ENCODE measurements around the gene AARS1.
"Not testable (repeated sequence)": the region's sequence is repeated elsewhere in the genome, so short reads cannot be mapped to it uniquely, and the experiment has no call there.

Gene AARS1

DNA sequence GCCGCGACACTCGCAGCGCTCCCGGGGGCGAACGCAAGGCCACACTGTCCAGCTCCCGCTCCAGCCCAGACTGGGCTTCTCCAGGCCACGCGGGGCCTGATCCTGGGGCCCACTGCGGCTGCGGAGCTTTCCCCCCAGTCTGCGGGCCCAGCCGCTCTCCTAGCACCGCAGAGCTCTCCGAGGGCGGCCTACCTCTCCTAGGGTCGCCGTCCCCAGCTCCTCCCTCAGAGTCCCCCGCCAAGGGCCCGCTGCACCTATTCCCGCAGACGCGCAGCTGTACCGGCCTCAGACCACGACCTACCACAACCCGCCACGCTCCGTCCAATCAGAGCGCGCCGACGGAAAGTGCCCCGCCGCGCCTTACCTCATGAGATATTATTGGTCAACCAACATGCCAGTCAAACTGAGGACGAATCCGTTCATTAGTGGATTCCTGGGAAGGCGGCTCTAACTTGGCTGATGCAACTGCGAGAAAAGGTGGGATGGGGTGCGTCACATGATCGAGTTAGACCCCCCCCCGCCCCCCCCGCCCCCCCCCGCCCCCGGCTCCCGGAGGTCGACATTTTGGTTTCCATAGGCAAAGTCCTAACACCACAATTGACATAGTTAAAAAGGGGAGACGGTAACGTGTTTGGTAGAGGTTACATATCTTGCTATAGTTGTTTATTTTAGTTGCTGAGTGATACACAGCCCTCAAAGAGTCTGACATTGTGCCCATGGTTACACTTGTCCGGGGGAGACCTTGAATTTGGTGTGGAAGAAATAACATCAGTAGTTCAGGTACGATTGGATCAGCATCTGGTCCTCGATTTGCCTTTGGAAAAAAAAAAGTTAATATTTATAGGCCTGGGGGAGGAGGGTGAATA, at the start of gene AARS1:
AARS1 (minus strand) TSS at position 278 of the 866 bp plus-strand sequence. CDS start 6,743 bp downstream, outside the sequence.
- DNase-seq (ENCODE audit: low read depth in 2 of 2), result peak; percentile 100

GRCh38 chr16:70337814-70338213, 48.5 kb upstream of the AARS1 start:
- no peak for DNase-seq (ENCODE audit: low read depth in 2 of 2)

DNA sequence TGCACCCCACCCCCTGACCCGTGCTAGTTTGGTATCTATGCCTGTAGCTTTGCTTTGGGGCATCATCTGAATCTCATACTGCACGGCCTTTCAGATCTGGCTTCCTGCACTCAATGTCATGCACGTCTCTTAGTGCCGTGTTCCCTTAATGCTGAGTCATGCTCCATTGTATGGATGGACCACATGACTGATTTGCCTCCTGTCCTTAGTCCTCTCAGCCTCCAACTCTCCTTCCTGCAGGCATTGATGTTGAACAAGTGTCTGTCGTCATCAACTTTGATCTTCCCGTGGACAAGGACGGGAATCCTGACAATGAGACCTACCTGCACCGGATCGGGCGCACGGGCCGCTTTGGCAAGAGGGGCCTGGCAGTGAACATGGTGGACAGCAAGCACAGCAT, 43.4 kb upstream of the AARS1 start:
- DNase-seq (ENCODE audit: low read depth in 2 of 2), result not testable (repeated sequence)

- DNase-seq (ENCODE audit: low read depth in 2 of 2), result no peak
These were observed 42.5 kb upstream of the AARS1 start for GRCh38 chr16:70331588-70332358.

- DNase-seq (ENCODE audit: low read depth in 2 of 2), result no peak
These were observed 41.8 kb upstream of the AARS1 start for GRCh38 chr16:70331091-70331490.

- DNase-seq (ENCODE audit: low read depth in 2 of 2), result no peak
These were observed 35.9 kb upstream of the AARS1 start for GRCh38 chr16:70324998-70325747.

DNA sequence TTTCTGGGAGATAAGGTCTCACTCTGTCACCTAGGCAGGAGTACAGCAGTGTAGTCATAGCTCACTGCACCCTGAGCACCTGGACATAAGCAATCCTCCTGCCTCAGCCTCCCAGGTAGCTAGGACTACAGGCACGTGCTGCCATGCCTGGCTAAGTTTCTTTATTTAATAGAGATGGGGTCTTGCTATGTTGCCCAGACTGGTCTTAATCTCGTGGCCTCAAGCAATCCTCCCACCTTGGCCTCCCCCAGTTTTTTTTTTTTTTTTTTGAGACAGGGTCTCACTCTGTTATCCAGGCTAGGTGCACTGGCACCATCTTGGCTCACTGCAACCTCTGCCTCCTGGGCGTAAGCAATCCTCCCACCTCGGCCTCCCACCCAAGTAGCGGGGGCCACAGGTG, 30.8 kb upstream of the AARS1 start:
- DNase-seq (ENCODE audit: low read depth in 2 of 2), result no peak

- not testable (repeated sequence) for DNase-seq (ENCODE audit: low read depth in 2 of 2)
These were observed 18.4 kb upstream of the AARS1 start for GRCh38 chr16:70307726-70308125.

- DNase-seq (ENCODE audit: low read depth in 2 of 2), result no peak
These were observed 17.6 kb upstream of the AARS1 start for GRCh38 chr16:70306880-70307279.

GRCh38 chr16:70304892-70305448, 15.7 kb upstream of the AARS1 start:
- no peak for DNase-seq (ENCODE audit: low read depth in 2 of 2)

- DNase-seq (ENCODE audit: low read depth in 2 of 2), result no peak
These were observed 13.4 kb upstream of the AARS1 start for GRCh38 chr16:70302745-70303144.

- DNase-seq (ENCODE audit: low read depth in 2 of 2), result no peak
These were observed 11.8 kb upstream of the AARS1 start for GRCh38 chr16:70301121-70301520.

GRCh38 chr16:70298988-70299938, 10.0 kb upstream of the AARS1 start, which contains the start of gene DDX19B:
Gene DDX19B, plus strand, starts transcription at chr16:70299186. Its CDS starts 112 bp downstream, at chr16:70299298.
- no peak for DNase-seq (ENCODE audit: low read depth in 2 of 2)

DNA sequence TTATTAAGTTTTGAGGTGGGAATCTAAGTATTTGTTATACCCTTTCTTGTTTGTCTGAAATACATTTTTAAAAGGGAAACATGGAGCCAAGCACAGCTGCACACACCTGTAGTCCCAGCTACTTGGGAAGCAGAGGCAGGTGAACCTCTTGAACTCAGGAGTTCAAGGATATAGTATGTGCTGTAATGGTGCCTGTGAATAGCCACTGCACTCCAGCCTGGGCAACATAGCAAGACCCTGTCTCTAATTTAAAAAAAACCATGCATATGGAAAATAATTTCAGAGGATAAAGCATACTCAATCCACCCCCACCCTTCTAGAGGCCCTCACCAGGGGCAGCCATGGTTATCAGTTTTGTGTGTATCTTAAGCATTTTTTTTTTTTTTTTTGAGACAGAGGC, 6.3 kb upstream of the AARS1 start:
- DNase-seq (ENCODE audit: low read depth in 2 of 2), result no peak

DNA sequence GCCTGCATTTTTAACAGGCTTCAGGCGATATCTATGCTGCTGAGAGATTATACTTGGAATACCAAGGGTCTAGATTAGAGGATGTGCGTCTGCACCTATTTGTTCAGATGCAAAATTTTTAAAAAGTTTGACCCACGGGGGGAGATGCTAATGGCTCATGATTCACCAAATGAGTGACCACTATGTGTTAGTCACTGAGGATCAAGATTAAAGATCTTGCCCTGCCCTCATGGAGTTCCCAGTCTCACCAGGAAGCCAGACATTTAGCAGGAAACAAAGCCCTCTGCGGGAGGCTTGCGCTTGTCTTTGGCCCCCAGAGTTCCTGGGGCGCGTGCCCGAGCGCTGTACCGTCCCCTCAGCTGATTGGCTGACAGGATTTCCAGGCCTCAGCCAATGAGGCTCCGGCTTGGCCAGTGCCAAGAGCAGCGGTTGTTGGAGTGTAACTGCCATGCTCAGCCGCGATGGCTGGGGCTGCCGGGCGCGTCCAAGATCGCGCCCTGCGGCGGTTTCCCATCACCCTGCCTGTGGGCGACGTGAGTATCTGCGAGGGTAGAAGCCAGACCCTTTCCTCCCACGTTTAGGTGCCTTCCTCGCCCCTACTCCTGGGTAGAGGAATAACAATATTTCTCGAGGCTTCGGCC, 5.2 kb upstream of the AARS1 start:
- no peak for DNase-seq (ENCODE audit: low read depth in 2 of 2)

GRCh38 chr16:70292148-70292547, 2.8 kb upstream of the AARS1 start:
- DNase-seq (ENCODE audit: low read depth in 2 of 2), result not testable (repeated sequence)

GRCh38 chr16:70290949-70291519, 1.7 kb upstream of the AARS1 start:
- no peak for DNase-seq (ENCODE audit: low read depth in 2 of 2)

DNA sequence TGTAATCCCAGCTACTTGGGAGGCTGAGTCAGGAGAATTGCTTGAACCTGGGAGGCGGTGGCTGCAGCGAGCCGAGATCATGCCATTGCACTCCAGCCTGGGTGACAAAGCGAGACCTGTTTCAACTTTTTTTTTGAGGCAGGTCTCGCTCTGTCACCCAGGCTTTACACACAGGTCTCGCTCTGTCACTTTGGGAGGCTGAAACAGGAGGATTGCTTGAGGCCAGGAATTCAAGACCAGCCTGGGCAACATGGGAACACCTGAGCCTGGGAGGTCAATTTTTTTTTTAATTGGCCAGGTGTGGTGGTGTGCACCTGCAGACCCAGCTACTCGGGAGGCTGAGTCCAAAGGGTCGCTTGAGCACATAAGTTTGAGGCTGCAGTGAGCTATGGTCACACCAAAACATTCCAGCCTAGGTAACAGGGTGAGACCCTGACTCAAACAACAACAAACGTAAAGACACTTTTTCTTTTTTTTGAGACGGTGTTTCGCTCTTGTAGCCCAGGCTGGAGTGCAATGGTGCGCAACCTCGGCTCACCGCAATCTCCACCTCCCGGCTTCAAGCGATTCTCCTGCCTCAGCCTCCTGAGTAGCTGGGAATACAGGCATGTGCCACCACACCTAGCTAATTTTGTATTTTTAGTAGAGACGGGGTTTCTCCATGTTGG, 1.9 kb downstream of the AARS1 start:
- not testable (repeated sequence) for DNase-seq (ENCODE audit: low read depth in 2 of 2)

GRCh38 chr16:70276392-70276791, 12.9 kb downstream of the AARS1 start:
- no peak for DNase-seq (ENCODE audit: low read depth in 2 of 2)
